Fibroblast of mammary gland (primary cell): Measurements from ENCODE around the gene DHX29.
"Not testable (repeated sequence)": the region's sequence is repeated elsewhere in the genome, so short reads cannot be mapped to it uniquely, and the experiment has no call there.

Experiments used
- DNase-seq: peaks from one replicate; pipeline ENCODE4 v3.0.0-alpha.2; 2010; ENCODE audit warnings: low read depth
- H3K4me3 ChIP-seq: 2 replicates; pipeline ENCODE4 v1.5.1; 2011; ENCODE audit warnings: low read depth, mild to moderate bottlenecking, low read length, moderate library complexity; ENCODE audit not compliant: control insufficient read depth
- TF ChIP-seq, protein P1 (sequence below): conservative IDR thresholded peaks from 2 replicates; pipeline ENCODE4 v1.5.1; 2011; ENCODE audit warnings: low read depth, low read length, inconsistent platforms; ENCODE audit not compliant: control insufficient read depth, insufficient read depth

Gene DHX29

DNA sequence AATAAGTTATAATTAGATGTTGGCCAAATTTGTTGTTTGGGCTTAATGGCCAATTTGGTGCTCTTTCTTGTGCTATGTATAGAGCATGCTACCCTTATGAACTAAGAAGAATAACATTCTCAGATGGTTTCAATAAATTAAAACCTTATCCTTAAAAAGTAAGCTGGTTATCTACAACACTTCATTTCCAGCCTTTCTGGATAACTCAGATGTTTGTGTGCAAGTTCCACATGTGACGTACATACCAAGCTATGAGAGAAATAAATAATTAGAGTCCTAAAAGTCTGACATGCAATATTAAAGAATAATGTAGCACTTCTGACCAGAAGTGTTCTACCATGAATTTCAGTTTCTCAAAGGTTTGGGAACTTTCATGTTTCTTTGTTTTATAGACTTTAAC lies 12.0 kb upstream of the DHX29 start:
- TF ChIP-seq, protein P1, sequence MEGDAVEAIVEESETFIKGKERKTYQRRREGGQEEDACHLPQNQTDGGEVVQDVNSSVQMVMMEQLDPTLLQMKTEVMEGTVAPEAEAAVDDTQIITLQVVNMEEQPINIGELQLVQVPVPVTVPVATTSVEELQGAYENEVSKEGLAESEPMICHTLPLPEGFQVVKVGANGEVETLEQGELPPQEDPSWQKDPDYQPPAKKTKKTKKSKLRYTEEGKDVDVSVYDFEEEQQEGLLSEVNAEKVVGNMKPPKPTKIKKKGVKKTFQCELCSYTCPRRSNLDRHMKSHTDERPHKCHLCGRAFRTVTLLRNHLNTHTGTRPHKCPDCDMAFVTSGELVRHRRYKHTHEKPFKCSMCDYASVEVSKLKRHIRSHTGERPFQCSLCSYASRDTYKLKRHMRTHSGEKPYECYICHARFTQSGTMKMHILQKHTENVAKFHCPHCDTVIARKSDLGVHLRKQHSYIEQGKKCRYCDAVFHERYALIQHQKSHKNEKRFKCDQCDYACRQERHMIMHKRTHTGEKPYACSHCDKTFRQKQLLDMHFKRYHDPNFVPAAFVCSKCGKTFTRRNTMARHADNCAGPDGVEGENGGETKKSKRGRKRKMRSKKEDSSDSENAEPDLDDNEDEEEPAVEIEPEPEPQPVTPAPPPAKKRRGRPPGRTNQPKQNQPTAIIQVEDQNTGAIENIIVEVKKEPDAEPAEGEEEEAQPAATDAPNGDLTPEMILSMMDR, result no peak
- DNase-seq, result no peak
- no peak overlapping the region for H3K4me3 ChIP-seq

DNA sequence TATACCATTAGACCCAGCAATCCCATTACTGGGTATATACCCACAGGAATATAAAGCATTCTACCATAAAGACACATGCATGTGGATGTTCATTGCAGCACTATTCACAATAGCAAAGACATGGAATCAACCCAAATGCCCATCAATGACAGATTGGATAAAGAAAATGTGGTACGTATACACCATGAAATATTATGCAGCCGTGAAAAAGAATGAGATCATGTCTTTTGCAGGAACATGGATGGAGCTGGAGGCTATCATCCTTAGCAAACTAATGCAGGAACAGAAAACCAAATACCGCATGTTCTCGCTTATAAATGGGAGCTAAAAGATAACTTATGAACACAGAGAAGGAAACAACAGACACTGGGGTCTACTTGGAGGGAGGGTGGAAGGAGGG lies 10.7 kb upstream of the DHX29 start:
- H3K4me3 ChIP-seq, DNase-seq: not testable (repeated sequence)

DNA sequence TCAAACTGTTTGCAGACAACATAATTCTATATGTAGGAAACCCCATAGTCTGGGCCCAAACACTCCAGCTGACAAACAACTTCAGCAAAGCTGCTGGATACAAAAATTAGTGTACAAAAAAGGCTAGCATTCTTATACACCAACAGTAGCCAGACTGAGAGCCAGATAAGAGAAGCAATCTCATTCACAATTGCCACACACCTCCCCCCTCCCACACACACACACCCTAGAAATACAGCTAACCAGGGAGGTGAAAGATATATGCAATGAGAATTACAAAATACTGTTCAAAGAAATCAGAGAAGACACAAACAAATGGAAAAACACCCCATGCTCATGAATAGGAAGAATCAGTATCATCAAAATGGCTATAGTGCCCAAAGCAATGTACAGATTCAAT lies 9.3 kb upstream of the DHX29 start:
- no peak overlapping the region for H3K4me3 ChIP-seq
- TF ChIP-seq, protein P1, result no peak
- no peak for DNase-seq

DNA sequence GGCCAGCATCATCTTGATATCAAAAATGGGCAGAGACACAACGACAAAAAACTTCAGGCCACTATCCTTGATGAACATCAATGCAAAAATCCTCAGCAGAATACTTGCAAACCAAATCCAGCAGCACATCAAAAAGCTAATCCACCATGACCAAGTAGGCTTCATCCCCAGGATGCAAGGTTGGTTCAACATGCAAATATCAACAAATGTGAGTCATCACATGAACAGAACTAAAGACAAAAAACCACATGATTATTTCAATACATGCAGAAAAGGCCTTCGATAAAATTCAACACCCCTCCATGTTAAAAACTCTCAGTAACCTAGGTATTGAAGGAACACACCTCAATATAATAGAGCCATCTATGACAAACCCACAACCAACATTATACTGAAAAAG lies 8.8 kb upstream of the DHX29 start:
- DNase-seq, result no peak
- TF ChIP-seq, protein P1, result no peak
- H3K4me3 ChIP-seq, result no peak overlapping the region

DNA sequence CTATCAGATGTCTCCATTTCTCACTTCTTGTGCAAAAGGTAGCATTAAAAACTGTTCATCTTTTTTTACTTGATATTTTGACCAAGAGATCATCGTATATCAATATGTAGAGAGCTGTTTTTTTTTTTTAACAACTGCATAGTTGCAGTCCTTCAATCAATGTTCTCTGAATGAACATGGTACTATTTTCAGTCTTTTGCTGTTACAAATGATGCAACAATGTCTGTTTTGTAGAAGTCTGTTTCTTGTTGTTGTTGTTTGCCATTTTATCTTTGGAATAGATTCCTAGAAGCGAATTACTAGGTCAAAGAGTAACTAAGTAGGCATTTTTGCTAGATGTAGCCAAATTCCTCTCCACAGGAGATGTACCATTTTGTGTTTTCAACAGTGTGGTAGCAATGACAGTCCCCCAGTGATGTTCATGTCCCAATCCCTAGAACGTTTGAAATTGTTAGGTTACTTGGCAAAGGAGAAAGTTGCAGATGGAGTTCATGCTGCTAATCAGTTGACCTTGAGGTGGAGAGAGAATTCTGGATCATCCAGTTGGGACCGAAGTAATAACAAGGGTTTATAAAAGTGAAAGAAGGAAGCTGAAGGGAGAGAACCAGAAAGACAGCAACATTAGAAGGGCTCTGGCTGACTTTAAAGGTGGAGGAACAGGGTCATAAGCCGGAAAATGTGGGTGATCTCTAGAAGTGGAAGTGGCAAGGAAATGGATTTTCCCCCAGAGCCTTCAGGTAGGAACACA lies 6.5 kb upstream of the DHX29 start:
- DNase-seq, result no peak
- TF ChIP-seq, protein P1, result no peak
- no peak overlapping the region for H3K4me3 ChIP-seq

DNA sequence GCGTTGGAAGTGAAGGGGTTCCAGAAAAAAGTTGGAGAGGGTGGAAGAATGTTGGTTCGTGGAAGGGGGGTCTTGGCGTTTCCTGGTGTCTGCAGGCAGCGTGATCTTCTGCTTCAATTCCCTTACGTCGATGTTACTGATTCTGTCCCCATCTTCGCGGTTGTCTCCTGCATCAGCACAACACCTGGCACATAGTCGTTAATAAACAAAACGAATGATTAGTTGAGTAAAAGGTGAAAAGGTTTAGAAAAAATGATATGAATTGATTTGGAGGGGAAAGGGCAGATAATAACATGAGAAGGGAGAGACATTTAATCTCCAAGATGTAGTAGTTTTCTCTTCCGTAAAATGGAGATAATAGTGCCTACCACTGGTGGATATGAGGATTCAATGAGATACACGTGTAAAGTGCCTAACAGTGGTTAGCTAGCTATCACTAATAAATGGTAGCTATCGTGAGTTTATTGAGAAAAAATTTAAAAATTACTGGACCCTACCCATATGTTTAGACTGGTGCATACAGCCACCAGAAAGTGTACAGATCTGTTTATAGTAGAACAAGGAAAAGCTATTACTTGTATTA lies 851 bp upstream of the DHX29 start:
- TF ChIP-seq, protein P1, result peak; percentile 12
- peak overlapping the region; percentile 96 for H3K4me3 ChIP-seq
- peak; percentile 42 for DNase-seq

DNA sequence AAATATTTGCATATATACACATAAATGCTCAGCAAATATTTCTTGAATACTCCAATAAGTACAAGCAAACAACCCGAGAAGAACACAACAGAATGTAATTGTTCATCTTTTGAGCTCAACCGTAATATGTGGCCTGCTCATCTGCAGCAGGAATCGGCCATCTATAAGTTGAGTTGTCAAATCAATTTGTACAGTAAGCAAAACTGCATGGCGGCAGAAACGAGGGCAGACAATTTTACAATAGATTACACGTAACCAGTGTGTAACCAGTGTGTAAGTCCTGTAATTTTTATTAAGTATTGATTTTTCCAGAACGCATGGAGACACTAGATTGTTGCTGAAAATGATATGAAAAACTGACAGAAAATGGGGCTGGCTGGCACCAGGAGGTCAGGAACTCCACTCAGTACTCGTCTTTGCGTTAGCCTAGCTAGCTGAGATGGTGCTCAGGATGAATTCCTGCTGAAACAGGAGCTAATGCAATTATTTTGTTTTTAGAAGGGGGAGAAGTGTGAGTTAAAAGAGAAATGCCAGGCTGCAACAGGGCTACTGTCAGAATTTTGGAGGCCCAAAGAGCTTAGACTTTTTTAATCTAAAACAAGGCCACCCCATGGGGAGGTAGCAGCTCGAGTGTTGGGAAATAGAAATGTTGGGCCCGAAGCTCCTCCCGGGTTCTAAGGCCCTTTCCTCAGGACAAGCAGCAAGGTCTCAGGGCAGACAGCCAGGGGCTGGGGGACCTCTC lies 682 bp downstream of the DHX29 start:
- TF ChIP-seq, protein P1, result no peak
- peak; percentile 14 for DNase-seq

More for the DNA sequence above, 682 bp downstream of the DHX29 start:
- H3K4me3 ChIP-seq, result peak overlapping the region; percentile 96
